Superior temporal gyrus (tissue), 1 donor: ENCODE results near the gene C8G.

Source experiments
- DNase-seq: peaks from one replicate; pipeline ENCODE4 v3.0.0-alpha.2; 2016; ENCODE audit errors: extremely low spot score

The C8G gene

DNA sequence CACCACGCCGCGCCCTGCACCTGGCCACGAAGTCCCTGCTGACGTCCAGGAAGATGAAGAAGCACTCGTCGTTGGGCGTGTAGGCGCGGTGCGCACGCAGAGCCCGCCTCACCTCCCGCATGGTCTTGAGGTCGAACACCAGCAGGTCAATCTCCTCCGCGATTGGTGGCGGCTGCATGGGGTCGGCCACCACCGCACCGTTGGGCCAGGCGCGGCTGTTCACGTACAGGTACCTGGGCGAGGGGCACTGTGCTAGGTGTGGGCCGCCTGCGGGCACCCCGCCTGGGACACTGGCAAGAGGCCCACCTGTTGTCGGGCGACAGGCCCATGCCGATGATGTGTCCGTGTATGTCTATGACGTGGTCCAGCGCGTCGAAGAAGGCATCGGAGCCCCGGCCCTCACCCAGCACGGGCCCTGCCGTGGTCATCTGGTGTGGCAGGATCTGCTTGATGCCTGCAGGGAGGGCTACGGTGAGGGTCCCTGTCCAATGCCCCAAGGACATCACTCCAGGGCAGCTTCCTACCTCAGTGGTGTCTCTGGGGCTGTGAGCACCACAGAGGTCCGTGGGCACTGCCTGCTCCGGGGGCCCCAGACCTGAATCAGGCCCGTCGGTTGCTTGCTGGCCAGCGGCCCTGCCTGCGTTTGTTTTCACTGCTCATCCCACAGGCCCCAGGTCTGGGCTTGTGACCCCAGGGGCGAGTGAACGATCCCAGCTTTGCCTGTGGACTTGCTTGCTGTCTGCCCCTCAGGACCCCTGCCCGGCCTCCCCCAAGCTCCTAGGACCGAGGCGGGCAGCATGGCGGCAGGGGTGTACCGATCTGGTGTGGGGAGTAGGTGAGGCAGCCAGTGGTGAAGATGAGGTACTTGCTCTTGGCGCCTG is 3.6 kb upstream of the C8G start:
- no peak for DNase-seq

DNA sequence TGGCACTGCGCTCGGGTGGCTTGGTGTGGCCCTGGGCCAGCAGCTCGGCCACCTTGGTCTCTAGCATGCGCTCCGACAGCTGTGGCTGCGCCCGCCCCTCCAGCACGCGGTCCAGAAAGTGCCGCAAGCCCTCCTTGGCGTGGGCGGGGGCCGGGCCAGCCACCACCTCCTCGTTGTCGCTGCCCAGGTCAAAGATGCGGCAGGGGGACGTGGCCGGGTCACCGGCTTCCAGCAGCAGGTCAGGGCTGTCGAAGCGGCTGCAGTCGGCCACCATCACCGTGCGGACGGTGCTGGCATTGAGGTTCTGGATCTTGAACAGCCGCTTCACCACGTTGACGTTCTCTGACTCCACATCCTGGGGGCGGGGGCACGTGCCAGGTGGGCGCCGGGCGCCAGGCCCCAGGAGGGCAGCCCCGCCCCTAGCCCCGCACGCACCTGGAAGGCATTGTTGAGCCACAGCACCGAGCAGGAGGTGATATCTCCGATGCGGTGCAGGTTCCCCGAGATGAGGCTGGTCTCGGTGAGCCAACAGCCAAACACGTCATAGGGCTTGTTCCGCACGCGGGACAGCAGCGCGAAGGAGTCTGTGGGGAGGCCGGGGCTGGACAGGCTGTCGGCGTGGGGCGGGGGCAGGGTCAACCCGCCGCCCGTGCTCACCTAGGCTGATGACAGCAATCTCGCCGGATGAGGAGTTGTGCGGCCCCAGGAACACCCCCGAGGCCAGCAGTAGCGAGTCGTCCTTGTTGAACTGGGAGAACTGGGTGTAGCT is 2.7 kb upstream of the C8G start:
- DNase-seq: no peak

DNA sequence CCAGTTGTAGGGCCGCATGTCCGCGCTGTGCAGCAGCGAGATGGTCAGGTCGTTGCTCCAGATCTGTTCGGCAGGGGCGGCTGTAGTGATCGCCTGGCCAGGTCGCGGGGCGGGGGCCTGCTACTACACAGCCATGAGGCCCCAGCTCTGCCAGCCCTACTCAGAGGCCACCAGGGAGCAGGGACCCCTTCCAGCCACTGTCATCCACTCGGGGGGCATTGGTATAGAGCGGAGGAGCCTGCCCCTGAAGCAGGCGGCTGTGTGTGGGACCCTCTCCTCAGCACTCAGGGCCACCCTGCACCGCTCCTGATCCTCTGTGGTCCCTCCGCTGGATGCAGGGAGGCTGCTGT is 2.2 kb upstream of the C8G start:
- DNase-seq: no peak

DNA sequence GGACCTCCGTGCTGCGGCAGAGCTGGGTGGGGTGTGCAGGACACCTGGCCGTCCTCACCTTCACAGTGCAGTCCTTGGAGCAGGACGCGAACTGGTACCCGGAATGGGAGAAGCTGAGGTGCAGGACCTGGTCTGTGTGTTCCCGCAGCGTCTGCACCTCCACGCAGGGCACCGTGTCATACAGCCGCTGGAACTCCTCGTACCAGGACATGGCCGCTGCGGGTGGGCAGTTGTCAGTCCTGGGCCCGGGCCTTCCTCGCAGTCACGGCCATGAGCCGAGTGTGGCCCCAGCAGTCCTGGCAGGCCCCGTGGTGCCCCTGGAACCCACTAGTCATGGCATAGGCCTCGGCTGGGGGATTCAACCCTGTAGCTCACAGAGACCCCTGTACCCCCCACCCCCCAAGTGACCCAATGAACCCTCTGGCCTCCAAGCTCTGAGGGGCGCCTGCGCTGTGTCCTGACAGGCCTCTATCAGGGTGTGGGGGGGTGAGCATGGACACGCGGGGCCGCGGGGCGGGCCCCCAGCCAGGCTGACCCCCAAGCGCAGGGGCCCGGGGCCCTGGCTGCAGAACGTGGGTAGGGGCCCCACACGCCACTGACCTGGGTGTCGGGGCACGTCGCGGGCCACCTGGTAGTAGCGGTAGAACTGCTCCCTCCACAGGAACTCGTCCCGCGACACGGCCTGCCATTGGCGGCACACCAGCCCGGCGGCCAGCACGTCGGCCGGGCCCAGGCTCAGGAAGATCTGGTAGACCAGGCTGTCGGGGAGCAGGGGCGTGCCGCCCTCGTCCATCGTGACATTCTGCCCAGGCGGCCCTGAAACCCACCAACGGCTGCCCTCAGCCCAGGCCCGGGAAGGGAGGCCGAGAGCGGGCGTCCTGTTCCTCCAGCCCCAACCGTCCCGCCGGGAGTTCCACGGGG is 1.5 kb upstream of the C8G start:
- DNase-seq: no peak

DNA sequence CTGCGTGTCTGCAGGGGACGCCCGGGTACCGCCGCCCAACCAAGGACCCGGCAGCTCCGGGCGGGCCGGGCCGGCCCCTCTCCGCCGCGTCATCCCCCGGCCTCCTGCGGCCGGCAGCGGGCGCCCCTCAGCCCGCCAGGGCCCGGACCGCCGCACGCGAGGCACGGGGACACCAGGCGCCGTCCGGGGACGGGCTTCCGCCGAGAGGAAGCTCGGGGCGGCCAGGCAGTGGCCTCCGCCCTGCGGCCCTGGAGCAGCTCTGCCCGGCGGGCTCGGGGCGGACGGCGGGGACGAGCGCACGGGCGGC is 878 bp upstream of the C8G start:
- DNase-seq: no peak

DNA sequence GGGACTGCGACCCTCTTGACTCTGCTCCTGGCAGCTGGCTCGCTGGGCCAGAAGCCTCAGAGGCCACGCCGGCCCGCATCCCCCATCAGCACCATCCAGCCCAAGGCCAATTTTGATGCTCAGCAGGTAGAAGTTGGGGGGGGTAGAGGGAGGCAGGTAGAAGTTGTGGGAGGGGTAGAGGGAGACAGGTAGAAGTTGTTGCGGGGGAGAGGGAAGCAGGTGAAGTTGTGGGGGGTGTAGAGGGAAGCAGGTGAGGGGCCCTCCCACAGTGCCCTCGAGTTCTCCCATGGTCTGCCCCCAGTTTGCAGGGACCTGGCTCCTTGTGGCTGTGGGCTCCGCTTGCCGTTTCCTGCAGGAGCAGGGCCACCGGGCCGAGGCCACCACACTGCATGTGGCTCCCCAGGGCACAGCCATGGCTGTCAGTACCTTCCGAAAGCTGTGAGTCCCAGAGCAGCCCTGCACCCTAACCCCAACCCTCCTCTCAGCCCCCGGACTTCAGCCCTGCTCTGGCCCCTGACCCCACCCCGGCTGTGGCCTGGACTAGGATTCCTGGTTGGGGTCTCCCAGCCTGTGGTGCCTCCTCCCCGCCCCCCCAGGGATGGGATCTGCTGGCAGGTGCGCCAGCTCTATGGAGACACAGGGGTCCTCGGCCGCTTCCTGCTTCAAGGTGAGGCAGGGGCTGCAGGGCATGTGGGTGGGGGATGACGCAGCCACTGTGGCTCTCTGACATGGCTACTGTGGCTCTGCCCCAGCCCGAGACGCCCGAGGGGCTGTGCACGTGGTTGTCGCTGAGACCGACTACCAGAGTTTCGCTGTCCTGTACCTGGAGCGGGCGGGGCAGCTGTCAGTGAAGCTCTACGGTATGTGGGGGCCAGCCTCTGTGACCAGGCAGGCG is 537 bp downstream of the C8G start:
- no peak for DNase-seq

DNA sequence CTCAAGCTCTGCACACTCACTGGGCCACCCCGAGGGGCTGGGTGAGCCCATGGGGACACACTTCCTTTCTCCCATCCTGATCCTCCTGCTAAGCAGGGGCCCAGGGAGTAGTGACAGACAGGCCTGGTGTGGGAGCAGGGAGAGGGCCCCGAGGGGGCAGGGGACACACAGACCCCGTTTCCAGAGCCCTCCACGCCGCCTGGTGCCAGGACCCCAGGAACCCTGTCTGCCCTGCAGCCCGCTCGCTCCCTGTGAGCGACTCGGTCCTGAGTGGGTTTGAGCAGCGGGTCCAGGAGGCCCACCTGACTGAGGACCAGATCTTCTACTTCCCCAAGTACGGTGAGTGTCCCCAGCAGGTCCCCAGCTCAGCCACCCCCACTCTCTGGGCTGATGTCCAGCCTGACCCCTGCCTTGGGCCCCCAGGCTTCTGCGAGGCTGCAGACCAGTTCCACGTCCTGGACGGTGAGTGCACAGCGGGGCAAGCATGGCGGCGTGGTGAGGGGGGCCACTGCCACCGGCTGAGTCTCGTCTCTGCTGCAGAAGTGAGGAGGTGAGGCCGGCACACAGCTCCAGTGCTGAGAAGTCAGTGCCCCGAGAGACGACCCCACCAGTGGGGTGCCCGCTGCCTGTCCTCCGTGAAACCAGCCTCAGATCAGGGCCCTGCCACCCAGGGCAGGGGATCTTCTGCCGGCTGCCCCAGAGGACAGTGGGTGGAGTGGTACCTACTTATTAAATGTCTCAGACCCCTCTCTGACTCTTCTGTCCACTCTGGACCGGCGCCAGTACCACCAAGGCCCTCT is 1.4 kb downstream of the C8G start:
- DNase-seq: no peak

DNA sequence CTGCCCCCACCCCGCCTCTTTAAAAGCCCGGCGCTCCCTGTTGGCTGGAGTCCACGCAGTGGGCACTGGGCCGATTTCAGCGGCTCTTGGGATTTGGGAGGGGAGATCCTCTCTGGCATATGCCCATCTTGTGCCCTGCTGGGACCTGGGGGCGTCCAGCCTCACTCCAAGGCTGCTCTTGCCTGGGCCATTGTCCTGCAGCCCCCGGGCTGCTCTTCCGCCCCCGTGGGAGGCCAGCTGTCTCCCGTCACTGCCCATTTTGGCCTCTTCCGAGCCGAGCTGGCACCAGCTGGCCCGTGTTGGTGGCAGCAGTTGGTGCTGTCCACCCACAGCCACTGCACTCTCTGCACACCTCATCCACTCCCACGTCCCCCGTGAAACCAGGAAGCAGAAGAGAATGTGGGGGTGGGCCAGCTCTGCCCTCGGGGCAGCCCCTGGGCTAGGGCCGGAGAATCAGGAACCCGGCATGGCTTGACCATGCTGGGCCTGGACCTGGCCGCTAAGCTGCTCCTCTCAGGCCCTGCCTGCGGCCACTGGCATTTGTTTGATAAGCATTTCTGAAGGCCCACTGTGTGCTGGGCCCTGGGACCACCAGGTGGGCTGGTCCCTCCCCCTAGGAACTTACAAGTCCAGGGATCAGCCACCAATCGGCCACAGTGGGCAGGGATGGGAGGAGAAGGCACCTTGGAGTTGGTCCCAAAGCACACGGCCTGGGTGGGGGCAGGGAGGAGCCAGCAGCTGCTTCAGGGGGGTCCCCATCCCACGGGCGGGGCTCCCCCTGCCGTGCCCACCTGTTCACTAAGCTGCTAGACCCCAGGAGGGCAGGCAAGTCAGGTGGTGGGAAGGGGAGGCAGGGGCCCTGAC is 2.2 kb downstream of the C8G start:
- DNase-seq: peak; percentile 56

DNA sequence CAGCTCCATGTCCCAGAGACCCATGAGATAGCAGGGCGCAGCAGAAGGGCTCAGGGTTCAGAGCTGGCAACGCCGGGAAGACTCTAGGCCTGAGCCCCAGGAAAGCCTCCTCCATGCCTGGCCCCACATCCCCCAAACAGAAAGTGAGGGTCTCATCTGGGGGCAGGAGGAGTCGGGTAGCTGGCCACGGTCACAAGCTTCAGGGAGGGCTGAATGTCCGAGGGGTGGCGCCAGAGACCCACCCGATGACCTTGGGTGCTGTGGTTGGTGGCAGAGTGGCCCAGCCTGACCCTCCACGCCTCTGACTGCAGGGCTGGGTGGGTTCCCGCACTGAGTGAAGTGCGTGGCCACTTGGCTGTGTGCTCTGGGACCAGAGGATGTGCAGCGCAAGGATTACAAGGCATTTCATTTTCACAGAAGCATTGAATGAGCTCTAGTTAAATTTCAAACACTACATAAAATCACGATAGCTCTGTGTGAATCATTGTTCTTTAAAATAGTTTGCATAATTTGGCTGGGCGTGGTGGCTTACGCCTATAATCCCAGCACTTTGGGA is 3.0 kb downstream of the C8G start:
- peak; percentile 84 for DNase-seq

DNA sequence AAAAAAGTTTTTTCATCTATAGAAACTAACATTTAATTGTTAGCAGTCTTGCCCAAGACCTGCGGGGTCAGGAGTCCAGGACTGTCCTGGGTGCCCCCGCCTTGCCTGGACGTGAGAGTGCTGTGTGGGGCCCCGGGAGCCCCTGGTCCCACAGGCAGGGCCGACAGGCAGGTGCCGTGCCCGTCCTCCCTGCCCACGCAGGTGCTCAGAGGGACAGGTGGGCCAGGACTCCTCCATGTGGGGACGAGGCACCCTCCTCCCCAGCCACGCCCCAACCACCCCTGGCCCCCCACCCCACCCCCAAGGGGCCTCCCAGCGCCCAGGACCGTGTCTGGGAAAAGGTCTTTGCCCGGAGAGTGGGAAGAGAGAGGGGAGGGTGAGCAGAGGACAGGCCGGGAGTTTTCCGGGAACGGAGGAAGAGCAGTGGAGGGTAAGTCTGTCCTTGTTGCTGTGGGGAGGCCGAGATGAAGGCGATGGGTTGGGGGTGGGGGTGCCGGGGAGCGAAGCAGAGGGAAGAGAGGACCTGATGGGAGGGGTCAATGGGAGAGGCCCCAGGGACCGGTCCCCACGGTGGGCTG is 4.3 kb downstream of the C8G start:
- no peak for DNase-seq

DNA sequence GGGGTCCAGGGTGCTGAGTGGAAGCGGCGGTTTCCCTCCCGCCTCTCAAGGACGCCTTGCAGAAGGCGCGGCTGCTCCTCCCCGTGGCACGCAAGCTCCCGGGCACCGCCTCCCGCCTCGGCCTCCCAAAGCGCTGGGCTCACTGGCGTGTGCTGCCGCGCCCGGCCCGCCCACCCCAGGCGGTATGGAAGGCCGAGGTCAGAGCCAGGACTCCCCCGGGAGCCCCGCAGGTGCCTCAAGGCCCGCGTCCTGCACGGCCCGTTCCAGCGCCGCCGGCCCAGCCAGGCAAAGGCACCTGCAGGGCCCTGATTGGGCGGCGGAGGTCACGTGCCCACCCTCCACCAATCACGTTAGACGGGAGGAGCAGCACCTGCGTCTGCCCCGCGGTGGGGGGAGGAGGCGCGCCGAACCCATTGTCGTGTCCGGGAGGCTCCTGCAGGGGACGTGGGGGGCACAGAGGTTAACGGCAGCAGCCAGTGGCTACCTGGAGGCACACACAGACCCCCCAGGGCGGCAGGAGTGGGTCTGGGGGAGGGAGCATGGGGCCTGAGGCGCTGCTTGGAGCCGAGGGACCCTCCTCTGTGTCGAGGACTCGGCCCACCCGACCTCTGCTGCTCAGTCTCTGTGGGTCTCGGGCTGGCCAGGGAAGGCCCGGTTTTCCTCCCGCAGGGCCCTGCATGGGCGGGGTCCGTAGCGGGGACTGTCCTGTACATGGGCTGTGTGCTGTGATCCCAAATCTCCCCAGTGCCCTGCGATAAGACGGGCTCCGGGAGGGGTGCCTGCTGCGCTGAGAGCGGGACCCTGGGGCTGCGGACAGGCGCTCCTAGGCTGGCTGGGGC is 5.0 kb downstream of the C8G start:
- peak; percentile 96 for DNase-seq

DNA sequence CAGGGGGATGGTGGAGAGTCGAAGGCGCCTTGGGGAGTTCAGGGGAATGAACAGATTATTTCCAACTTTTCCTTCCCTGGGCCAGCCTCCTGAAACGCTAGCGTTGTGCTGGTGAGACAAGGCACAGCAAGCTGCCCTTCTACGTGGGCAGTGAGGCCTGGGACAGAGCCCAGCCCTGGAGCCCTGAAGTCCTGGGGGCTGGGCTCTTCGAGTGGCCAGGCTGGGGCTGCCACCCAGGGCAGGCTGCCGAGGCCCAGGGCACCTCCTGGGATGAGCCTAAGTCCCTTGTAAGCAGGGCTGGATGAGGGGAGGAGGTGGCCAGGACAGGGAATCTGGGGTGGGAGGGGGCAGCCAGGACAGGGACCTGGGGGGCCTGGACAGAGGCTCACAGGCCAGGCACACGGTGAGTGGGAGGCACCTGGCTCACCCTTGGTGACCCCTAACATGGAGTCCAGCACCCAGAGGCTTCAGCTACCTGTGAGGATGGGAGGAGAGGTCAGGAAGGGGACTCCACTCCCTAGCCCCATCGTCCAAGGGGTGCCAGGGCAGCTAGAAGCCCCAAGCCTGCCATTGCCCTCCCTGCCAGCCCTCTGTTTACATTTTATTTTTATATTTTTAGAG is 5.7 kb downstream of the C8G start:
- peak; percentile 21 for DNase-seq

DNA sequence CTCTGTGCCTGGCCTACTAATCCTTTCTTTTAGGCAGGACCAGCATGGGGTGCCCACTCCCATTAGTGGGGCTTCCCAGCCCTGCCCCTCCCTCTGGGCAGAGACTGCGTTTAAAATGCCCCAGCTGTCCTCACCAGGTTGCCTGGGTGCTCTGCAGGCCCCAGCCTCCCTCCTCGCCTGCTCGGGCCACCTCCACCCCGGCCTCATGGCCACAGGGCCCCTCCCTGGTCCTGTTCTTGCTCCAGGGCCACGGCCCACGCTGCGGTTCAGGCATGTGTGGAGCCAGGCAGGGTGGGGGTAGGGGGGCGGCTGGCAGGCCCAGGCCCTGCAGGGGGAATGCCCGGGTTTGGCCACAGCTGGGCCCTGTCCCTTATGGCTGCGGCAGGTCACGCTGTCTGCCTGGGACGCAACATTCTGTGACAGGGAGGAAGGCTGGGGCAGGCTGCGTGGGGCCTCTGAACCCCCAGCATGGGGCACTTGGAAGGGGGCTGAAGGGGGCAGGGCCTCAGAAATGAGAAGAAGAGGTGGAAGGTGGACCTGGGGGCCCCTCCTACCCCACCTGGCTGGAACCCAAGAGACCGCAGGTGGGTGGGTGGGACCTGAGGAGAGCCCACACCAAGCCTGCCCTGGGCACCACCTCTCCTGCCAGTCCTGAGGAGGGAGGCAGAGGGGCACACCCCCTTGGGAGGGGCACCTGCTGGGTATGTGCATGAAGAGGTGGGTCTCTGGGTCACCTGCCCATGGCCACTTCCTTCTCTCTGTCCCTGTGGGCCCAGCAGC is 6.7 kb downstream of the C8G start, which contains the start of gene LCN12:
Gene LCN12, plus strand, starts transcription at position 733 of the 780 bp plus-strand sequence. CDS start 55 bp downstream, outside the sequence.
- no peak for DNase-seq

DNA sequence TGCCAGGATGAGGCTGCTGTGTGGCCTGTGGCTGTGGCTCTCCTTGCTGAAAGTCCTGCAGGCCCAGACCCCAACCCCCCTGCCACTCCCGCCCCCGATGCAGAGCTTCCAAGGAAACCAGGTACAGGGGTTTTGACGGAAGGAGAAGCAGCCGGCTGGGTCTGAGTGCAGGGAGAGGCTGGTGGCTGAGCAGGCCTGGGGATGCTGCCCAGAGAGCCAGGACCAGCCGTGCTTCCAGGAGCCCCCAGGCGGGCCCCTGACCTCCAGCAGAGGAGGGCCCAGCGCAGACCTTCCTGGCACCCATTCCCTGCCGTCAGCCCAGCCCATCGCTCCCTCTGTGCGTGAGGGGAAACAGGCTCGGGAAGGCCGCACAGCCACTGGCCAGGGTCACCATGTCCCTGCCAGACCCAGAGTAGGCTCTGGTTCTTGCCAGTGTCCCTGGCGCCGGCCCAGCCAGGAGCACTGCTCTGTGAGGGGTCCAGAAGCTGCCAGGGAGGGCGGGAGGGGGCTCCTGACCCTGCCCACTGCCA is 7.3 kb downstream of the C8G start:
- no peak for DNase-seq

DNA sequence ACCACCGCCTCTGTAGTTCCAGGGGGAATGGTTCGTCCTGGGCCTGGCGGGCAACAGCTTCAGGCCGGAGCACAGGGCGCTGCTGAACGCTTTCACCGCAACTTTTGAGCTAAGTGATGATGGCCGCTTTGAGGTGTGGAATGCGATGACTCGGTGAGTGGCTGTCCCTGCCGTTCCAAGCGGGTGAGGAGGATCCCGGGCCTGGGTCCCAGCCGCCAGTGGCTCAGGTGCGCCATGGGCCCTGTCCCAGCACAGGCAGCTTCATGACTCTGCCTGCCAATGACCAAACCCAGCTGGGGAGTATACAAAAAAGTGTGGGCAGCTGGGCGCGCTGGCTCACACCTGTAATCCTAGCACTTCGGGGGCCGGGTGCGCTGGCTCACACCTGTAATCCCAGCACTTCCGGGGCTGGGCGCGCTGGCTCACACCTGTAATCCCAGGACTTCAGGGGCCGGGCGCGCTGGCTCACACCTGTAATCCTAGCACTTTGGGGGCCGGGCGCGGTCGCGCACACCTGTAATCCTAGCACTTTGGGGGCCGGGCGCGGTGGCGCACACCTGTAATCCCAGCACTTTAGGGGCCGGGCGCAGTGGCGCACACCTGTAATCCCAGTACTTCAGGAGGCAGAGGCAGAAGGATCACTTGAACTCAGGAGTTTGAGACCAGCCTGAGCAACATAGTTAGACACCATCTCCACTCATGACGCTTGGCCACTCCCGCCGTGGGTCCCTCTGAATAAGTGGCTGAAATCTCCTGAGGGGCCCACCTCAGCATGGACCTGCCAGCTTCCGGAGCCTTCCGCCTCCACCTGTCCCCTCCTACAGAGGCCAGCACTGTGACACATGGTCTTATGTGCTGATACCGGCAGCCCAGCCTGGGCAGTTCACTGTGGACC is 8.1 kb downstream of the C8G start:
- DNase-seq: no peak
